Femur (tissue), 1 donor: ENCODE results near the gene TBC1D9.

Experiments
- DNase-seq: peaks from one replicate; pipeline ENCODE4 v3.0.0-alpha.2; 2017

Gene TBC1D9

DNA sequence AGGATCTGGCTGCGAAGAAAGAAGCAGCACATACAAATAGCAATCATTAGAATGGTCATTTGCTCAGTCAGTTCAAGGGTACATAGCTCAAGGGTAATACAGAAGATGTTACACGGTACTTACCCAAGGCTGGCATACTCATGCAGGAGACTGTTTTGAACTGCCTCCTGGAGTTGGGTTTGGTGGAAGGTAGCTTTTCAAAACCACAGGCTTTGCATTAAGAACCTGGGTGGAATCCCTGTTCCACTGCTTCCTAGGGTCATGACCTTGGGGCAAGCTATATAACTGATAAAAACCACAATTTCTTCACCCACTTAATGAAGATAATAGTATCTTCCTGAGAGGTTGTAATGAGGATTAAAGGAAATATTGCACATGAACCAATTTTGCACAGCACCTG, 36.5 kb downstream of the TBC1D9 start:
- no peak for DNase-seq

DNA sequence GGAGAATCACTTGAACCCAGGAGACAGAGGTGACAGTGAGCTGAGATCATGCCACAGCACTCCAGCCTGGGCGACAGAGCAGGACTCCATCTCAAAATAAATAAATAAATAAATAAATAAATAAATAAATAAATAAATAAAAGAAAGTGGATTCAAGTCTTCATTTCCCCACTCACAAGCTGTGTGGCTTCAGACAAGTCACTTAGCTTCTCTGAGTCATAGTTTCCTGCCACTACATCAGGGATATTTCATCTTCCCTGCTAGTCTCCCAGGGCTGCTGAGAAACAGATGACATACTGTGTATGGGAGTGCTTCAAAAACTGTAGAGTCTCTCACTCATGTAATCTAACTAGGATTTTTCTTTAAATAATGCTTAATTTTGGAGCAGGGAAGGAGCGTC, 37.2 kb downstream of the TBC1D9 start:
- no peak for DNase-seq

DNA sequence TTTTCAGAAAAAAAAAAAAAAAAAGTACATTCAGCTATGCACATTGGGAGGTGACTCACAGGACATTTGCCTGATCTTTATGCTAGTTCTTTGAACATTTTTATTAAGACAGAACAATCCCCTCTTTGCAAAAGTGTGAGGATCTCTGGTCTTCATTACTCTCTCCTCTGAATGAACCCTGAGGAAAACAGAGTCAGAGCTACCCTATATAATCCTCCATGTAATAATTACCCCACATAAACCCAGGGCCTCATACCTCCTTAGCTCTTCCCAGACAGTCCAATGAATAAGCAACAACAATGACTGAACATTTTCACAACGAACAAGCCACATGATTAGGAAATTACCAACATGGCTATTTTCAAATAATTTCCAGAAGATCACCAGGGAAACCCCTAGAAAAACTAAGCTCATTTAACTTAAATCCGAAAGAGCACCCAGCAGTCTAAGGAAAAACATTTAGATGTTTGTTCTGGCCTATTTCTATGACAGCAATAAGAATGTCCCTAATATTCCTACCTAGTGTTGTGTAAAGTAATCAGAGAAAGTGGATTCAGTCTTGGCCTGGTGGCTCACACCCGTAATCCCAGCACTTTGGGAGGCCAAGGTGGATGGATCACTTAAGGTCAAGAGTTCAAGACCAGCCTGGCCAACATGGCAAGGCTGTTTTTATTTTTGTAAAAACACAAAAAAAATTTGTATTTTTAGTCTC, 37.8 kb downstream of the TBC1D9 start:
- no peak for DNase-seq

DNA sequence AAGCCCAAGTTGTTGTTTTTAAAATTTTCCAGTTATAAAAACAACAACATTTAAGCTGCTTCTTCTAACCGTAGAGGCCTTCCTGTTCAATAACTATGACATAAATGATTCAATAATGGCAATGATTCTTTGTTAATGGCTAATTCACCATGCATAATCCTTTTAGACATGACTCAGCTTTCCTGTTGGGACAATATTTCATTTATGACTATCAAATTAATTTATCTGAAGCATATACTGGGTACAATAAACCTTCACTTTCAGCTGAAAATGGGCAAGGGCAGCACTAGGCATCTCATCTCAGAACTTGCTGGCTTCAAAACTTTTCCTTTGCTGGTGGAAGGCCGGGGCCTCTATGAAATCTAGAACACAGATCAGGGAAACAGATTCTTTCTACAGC, 38.9 kb downstream of the TBC1D9 start:
- DNase-seq, result no peak

DNA sequence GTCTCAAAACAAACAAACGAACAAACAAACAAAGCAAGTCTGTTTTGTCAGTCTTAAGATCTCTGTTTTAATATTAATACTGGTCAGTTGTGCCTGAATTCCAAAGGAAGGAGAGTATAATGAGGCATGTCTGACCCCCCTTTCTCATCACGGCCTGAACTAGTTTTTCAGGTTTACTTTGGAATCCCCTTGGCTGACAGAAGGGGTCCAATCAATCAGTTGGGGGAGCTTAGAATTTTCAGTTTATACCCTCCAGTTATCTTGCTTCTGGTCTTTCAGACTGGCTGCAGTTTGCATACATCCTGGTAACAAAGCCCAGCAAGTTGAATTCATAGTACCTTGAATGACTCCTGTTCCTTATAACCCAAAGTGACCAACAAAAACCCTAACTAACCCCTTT, 41.1 kb downstream of the TBC1D9 start:
- no peak for DNase-seq

DNA sequence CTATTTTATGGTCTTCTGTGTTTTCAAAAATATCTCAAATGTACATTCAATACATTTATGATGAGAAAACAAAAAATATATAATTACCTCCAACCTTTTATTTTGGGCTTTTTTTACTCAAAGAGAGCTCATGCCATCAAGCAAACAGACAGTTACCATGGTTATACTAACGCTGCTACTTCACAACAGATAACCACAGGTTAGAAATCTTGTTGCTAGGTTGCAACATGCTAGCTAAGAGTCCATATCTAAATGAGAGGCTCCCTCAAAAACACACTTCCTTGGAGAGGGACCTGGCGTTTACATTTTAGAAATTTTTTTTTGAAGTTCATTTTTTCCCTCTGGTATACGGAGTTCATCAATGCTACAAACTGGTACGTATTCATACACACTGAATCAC, 44.3 kb downstream of the TBC1D9 start:
- DNase-seq, result no peak

DNA sequence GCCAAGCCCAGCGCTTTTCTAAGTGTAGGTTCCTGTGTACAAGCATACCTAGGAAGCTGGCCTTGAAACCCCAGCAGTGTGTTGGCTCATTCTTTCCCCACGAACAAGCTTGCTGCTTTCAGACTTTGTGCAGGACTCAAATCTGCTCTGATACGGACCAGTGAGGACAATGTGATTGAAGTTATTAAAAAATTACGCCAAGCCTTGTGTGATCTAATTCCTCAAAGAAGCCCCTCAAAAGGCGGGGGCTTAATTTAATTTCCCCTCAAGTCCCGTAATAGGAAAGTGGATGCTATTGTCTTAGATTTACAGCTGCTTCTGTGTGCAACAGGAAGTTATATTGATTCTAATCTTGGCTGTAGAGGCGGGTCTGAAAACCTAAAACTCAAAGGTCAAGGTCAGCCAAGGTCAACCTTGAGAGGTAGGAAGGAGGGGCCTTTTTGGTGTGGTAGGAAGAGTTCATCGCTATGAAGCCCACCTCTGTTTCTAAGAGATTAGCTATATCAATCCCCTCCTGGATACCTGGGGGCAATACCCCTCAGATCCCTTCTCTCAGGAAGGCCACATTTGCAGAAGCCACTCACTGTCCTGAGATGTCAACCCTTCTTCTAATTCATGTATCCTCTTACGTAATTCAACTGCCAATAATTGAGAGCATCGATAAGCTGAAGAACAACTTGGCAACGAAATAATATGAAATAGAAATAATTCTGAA, 45.1 kb downstream of the TBC1D9 start:
- no peak for DNase-seq

DNA sequence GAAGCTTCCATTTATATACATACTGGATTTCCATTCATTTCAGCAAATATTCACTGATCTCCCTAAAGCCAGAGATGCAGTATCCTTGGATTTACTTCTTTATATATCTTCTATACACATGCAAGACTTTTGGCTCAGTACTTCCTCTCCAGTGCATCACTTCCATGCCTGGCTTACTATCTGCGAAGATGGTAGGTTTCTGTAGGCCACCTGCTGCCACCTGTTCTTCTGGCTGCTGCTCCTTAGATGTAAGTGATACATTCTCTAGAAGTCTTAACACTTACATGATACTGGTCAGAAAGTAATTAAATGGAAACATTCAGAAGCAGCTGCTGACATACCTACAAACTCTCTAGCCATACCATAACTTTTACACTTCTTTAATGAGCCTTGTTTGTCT, 48.9 kb downstream of the TBC1D9 start:
- DNase-seq, result no peak

DNA sequence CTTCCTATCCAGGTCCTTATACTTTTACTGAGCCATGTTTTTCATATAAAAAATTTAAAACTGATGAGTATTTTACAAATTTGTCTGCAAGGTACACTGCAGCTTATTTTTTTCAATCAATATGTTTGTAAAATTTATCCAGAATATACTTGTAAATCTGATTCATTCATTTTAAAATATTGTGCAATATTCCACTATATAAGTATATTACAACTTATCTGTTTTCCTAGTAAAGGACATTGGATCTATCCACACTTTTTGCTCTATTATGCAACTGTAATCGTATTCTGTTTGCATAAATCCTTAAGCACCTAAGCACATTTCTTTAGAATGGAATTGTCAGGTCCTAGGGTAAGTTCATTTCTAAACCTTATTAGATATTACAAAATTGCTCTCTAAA, 49.5 kb downstream of the TBC1D9 start:
- DNase-seq, result no peak

DNA sequence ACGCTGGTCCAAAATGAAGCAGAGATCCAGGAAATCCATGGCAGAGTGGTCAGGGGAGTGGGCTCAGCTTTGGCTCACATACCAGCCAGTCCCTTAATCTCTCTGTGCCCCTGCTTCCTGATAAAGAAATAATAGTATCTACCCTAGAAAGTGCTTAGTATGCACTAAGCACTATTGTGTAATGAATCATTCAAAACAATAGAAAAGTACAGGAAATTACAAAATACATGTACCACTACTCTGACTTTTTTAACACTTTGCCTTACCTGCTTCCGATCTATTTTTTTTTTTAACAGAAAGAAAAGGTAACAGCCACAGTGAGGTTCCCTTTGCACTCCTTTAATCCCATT, 49.9 kb downstream of the TBC1D9 start:
- no peak for DNase-seq

DNA sequence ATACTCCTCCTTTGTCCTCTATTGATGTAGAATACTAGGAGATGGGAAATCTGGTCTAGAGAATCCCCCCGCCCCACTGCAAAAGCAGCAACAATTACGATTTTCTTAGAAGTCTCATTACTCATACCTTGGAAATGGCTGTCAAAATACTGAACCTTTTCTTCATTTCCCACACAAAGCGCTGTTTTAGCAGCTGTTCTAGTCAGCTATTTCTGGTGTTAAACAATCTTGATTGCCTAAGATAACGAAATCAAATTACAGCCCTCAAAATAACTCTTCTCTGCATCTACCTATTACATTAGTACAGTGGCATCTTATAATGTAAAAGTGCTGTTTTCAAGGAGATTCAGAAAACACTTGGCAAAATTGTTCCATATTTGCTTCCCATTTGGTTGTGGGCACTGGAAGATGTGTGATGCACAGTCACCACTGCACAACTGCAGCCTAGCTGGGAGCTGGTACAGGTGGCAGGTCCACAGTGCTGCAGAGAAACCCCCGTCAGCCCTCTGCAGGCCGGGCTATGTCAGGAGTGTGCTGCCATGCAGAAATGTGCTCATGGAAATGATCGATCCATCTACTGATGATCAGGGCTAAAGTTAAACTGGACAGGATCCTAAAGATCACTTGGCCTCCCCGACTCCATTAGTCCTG, 50.4 kb downstream of the TBC1D9 start:
- no peak for DNase-seq

DNA sequence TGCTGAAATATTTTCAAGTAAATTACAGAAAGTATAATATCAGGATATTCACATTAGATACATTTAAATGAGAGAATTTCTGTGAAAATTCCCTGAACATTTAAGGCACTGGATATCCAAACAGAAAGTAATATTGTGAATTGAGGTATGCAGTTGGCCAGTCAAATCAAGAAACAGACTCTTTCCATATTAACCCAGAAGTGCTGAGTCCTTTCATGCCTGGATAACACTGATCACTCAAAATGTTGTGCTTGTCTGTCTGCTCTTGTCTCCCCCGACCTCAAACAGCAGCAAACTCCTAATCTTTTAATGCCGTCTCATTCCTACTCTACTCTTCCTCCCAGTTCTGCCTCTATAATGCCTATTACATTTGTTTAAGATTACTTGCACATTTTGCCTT, 51.2 kb downstream of the TBC1D9 start:
- no peak for DNase-seq

DNA sequence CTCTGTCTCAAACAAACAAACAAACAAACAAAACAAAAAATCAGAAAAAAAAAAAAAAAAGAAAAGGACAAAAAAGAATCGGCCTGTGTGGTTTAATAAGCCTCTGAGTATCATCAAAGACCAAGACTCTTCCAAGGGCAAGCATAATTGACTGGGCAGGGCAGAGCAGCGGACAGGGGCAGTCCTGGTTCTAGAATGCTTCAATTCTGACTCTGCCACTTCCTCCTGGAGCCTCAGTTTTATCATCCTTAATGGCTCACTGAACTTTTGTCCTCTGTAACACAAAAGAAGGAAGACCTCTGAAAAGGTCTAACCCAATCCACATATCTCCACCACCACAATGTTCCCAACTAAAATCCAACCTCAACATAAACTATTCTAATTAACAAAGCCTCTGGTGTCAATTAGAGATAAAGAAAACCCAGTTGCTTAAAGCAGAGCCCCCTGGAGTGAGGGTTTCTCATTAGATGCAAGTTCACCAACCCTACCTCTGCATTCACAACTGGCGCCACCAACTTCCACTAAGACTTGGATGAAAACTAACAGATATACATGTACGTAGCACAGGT, 51.7 kb downstream of the TBC1D9 start:
- no peak for DNase-seq

DNA sequence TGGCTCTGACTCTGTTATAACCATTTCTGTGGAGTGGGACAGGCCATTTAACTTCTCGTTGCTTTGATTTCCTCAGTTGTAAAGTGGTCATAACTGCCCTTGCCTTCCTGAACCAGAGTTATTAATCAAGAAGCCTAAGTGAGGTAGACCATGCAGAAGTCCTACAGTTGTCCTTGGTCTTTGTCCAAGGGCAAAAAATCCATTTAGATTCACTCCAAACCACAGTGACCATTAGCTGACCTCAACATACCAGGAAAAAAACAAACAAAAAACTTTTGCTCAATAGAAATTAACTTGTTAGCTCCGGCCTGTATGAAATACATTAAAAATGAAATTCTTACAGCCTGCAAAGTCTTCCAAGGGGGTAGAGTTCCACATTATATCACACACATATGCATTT, 52.7 kb downstream of the TBC1D9 start:
- DNase-seq, result no peak

DNA sequence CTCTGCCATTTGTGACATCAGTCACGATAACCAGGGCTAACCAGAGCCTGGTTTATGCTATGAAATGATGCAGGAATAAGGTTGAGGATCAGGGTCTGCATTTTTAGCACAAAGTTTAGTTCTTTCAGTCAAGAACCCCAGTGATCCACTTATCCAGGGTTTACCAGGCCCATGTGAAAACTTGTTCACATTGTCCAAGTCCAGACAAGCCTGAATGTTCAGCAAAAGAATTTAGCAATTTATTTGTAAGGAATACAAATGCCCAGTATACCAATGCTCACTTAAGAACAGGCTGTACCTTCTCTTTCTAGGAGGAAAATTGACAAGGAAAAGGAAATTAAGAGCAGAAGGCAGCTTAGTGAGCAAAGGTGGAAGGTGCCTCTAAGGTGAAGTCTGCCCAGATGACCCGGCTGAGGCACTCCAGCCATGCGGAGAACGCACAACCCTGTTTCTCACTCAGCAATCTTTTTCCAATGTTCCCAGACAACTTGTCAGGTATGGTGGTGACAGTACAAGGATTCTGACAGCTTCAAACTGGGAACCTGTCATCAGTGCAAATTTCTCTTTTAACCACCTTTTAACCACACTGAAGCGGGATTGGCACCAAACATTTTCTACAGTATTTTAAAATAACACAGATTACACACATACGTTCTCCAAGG, 54.0 kb downstream of the TBC1D9 start:
- no peak for DNase-seq

DNA sequence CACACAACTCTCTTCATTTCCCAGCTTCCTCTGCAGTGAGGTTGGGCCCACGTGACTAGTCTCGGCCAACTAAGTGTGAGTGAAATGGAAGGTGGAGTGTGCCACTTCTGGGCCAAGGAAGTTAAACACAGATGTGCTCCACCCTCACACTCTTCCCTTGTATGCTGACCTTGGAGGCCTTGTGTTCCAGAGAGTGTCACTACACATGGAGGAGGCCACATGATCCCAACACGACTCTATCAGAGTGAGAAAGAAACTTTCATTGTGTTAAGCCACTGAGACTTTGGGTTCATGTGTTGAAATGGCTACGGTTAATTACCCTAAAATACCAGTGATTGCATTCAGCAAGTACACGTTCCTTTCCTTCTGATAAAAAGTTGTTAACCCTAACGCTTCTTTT, 55.1 kb downstream of the TBC1D9 start:
- DNase-seq, result no peak

DNA sequence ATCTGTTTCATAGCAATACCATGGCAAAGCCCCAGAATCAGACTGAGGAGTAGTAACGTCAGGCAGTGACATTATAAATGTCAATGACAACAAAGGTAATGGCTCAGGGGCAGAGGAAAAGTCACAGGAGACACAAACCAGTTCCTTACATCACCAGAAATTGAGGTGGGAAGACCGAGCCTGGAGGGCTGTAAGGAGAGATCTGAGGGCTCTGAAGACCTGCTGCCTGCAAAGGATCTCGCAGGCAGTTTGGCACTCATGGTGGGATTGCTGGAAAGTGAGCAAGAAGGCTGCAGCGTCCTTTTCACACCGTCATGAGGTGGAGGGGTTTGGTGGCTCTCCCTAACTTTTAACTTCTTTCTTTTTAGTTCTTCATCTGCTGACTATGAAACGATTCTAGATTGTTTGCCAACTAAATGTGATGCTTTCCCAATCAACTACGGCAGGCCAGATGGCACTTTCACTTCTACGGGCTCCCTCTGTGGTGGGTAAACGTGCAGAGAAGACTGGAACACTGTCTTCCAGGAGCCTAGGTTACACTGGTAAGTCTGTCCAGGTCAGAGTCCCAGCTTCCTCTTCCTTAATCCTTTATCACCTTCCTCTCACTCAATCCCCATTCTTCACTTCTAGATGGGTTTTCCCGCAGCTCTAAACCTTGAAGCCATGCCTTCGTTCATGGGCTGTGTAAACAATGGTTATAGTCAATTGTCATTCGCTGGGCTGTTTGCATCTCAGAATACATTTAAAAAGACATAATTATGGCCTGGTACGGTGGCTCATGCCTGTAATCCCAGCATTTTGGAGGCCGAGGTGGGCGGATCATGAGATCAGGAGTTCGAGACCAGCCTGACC, 58.2 kb downstream of the TBC1D9 start:
- DNase-seq, result no peak

DNA sequence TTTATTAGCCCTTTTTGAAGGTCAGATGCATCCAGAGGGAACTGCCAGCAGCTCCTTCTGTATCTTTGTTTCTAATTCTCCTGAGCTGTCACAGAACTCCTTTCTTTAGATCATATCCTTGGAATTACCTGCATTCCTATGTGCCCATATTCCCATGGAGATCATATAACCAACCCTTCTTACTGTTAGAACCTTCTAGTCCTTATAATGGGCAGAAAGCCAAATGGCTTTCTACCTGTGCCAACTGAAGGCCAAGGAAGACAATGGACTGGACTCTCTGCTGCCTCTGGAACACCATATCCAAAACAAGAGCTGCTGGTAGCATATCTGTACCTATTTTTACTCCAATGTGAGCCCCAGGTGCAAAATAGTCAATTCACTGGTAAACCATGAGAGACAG, 60.7 kb downstream of the TBC1D9 start:
- no peak for DNase-seq

DNA sequence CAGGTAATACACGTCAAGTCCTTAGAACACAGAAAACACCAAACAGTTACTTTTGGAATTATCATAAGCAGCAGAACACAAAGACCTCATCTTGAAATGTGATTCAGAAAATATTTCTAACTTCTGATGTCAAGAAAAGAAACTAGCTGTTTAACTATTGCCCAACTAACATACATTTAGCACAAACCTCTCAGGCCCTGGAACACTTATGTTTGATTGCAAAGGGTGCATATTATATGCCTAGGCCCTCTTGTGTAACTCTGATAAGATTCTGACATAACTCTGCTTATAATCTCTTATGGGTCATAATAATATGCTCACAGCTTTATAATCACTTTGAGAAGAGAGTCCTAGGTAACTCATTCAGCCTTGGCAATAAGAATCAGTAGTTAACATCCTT, 62.6 kb downstream of the TBC1D9 start:
- no peak for DNase-seq

DNA sequence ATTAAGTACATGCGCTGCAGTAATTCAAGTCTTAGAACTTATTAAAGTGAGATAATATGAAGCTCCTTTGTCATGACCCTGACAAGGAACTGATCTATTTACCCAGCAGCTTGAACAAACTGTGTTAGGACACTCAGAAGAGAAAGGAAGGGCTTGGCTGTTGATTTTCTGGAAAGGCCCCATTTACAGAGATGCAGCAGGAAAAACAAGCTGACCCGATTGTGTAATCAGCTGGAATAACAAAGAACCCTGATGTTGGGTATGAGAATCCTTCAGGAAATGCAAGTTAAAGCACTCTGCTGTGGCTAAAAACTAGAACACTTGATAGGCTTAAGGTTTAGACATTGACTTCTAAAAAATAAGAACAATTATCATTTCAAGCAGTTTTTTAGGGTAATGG, 64.8 kb downstream of the TBC1D9 start:
- DNase-seq, result no peak

DNA sequence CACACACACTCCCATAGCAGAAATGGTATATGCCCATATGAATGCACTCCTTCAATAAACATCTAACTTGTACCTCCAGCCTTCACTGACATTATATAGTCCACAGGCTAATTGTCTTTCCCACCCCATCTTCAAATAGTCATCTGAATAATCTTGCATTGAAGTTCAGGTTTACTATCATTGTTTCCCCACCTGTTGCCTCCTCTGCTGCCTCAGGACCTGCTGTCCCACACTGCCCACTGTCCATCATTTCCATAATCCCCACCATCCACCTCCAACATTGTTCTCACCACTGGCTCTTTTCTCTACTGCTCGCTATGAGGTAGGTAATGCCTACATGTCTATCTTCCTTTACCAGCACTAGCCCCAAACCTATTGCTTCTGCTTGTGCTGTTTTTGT, 66.1 kb downstream of the TBC1D9 start:
- DNase-seq, result no peak

DNA sequence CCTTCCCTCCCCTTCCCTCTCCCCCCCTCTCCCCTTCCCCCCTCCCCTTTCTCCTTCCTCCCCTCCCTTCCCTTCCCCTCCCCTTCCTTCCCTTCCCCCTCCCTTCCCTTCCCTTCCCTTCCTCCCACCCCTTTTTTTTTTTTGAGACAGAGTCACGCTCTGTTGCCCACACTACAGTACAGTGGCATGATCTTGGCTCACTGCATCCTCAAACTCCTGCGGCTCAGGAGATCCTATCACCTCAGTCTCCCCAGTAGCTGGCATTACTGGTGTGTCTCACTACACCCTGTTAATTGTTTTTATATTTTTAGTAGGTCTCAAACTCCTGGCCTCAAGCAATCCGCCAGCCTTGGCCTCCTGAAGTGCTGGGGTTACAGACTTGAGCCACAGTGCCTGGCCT, 66.6 kb downstream of the TBC1D9 start:
- no peak for DNase-seq
